Cerebellar cortex (tissue), 1 donor: ENCODE data around the gene CTSG.
"Not testable (repeated sequence)": the region's sequence is repeated elsewhere in the genome, so short reads cannot be mapped to it uniquely, and the experiment has no call there.

ENCODE experiments used
- DNase-seq: peaks from one replicate; pipeline ENCODE4 v3.0.0-alpha.2; 2015; ENCODE audit warnings: low spot score

Gene CTSG

GRCh38 chr14:24576182-24576581 lies at the start of gene CTSG:
CTSG (minus strand) TSS chr14:24576250; CDS start chr14:24576223, 27 bp downstream.
- DNase-seq = no peak

DNA sequence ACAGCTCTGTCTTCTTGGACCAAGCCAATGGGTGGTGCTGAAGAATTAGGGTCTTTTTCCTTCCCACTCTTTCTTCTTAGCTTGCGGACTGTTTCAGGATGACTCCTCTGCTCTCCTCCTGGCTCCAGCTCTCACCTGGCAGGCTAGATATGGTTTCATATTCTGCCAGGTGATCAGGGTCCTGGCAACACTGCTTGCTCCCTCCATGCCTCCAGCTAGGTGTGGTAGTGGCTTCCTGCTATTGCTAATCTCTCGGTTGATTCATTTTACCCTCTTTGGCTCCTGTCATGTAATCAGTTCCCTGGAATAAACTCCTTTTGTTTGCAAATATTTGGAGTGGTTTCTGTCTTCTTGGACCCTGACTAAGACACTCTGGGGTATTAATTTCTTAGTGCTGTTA lies 37.7 kb upstream of the CTSG start:
- no peak for DNase-seq

GRCh38 chr14:24613241-24613640 lies 37.2 kb upstream of the CTSG start:
- DNase-seq = no peak

DNA sequence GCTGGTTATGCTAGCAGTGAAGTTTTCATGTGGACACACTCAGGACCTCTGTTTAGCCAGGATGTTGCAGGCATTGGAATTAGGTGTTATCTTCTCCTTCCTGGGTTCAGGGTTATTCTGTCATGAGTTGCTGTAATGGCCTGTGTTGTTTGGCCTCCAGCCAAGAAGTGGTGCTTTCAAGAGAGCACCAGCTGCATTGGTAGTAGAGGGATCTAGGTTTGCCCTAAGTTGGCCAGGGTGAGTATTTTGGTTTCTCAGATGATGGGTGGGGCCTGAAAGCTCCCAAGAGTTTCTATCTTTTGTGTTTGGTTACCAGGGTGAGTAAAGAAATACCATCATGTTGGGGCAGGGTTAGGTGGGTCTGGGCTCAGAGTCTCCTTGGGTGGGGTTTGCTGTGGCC lies 36.1 kb upstream of the CTSG start:
- no peak for DNase-seq

- DNase-seq = no peak
These were observed 33.8 kb upstream of the CTSG start, which contains the start of gene GZMH for GRCh38 chr14:24609655-24610344. GZMH (minus strand) TSS chr14:24609685; CDS start chr14:24609613, 72 bp downstream.

GRCh38 chr14:24607635-24608514 lies 31.8 kb upstream of the CTSG start:
- DNase-seq = no peak

DNA sequence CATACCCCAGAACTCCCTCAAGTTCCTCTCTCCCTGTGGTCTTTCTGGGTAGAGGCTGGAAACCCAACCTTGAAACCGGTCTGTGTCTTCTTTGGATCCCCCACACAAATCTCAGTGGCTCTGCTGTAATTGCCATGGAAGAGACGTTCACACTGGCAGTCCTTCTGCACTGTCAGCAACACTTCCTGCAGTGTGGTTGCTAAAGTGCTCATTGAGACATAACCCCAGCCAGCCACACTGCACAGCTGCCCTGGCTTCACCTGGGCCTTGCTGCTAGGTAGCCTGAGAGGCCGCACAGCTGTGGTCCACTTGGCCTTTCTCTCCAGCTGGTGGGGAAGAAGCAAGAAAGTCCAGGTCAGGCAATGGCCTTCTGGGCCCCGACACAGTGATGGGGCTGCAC lies 31.0 kb upstream of the CTSG start:
- DNase-seq = no peak

DNA sequence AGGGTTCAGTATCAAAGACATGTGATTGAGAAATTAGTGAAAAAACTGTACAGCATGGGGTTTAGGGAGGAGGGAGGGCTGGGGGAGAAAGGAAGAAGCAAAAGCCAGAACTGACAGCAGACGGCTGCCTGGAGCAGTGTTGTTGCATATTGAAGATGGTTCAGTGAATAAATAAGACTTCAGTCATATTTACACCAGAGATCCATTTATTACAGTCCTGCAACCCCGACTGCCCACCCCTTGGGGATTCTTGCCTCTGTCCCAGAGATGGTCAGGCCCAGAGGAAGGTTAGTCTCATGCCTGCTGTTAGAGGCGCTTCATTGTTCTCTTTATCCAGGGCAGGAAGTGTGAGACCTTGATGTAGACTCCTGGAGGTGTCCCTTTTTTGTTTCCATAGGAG lies 30.2 kb upstream of the CTSG start:
- DNase-seq = no peak

- peak; percentile 10 for DNase-seq
These were observed 29.6 kb upstream of the CTSG start for GRCh38 chr14:24605435-24606190.

DNA sequence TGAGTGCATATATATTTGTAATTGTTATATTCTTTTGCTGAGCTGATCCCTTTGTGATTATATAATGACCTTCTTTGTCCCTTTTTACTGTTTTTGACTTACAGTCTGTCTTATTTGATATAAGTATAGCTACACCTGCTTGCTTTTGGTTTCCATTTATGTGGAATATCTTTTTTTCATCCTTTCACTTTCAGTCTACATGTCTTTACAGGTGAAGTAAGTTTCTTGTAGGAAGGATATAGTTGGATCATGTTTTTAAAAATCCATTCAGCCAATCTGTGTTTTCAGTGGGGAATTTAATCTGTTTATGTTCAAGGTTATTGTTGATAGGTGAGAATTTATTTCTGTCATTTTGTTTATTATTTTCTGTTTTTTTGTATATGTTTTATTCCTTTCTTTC lies 21.4 kb upstream of the CTSG start:
- DNase-seq = no peak

GRCh38 chr14:24595073-24595808 lies 19.2 kb upstream of the CTSG start:
- no peak for DNase-seq

- DNase-seq = not testable (repeated sequence)
These were observed 15.0 kb upstream of the CTSG start for GRCh38 chr14:24591004-24591403.

DNA sequence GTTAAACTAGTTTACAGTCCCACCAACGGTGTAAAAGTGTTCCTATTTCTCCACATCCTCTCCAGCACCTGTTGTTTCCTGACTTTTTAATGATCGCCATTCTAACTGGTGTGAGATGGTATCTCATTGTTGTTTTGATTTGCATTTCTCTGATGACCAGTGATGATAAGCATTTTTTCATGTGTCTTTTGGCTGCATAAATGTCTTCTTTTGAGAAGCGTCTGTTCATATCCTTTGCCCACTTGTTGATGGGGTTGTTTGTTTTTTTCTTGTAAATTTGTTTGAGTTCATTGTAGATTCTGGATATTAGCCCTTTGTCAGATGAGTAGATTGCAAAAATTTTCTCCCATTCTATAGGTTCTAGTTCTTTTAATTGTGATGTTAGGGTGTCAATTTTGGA lies 8.4 kb upstream of the CTSG start:
- DNase-seq = not testable (repeated sequence)

- DNase-seq = no peak
These were observed 2.5 kb upstream of the CTSG start for GRCh38 chr14:24578558-24578957.

- no peak for DNase-seq
These were observed 721 bp upstream of the CTSG start for GRCh38 chr14:24576771-24577170.

DNA sequence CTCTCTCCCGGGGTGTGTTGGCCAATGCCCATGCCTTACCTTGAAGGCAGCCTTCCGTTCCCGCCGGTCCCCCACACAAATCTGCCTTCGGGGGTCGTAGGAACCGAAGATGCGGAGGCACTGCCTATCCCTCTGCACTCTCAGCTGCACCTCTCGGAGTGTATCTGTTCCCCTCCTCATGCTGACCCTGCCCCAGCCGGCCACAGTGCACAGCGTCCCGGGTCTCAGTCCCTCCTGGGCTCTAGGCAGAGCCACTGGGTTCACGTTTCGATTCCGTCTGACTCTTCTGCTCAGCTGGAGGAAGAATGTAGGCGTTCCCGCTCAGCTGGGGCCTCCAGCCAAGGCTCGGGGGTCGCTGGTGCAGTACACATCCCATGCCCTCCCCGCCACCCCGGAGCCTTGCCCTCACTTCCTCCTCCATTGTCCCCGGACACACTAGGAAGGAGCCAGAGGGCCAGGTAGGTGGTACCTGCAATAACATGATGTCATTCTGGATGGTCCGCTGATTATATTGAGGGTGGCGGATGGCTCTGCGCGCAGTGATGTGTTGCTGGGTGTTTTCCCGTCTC lies 1.8 kb downstream of the CTSG start:
- DNase-seq = no peak

DNA sequence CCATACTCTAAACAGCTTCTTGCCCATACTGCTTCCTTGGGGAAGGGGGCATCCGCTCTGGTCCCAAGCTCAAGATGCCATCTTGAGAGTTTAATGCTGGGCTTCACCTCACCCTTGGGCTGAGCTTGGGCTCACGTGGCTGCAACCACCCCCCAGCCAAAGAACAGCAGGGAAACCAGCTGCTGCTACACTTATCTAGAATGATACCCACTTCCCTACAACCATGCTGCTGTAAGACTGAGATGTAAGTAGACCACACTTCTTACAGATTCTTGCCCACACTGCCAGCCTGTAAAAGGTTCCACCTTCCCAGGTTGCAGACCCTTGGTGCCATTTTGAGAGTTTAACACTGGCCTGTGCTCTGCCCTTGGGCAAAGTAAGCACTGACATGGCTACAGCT lies 9.7 kb downstream of the CTSG start:
- DNase-seq = no peak

DNA sequence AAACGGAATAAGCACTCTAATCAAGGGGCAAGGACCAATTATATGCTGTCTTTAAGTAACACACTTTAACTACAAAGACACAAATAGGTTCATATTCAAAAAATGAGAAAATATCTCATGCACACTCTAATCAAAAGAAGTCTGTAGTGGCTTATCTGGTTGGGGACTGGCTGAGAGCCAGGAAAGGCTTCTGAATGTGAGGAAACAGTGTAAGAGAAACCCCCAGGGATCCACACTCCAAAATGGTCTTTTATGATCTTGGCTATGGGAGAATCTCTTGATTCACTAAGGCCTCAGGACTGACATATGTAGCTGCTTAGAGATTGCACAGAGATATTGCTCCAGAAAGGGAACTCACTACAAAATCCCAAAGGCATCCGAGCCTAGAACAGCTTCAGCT lies 10.3 kb downstream of the CTSG start:
- no peak for DNase-seq

DNA sequence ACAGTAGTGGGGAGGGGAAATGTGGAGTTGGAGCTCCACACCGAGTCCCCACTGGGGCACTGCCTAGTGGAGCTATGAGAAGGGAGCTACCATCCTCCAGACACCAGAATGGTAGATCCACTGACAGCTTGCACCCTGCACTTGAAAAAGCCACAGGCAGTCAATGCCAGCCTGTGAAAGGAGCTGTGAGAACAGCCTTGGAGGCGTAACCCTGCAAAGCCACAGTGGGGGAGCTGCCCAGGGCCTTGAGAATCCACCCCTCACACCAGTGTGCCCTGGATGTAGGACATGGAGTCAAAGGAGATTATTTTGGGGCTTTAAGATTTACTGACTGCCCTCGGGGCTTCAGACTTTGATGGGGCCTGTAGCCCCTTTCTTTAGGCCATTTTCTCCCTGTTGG lies 12.5 kb downstream of the CTSG start:
- no peak for DNase-seq

DNA sequence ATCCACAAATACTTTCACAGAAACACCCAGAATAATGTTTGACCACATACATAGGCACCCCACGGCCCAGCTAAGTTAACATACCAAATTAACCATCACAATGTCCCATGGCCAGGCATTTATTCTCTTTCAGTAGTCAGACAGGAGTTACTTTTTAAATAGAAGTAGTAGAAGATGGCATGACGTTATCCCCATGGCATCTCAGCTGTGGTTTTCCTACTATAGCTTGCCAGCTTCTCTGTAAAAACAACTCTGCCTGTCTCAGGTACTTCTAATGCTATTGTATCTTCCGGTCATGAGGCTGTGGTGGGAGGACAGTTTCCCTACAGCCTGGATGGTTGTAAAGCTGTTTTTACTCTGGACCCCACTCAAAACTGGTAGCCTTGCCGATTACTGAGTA lies 19.3 kb downstream of the CTSG start:
- DNase-seq = no peak

DNA sequence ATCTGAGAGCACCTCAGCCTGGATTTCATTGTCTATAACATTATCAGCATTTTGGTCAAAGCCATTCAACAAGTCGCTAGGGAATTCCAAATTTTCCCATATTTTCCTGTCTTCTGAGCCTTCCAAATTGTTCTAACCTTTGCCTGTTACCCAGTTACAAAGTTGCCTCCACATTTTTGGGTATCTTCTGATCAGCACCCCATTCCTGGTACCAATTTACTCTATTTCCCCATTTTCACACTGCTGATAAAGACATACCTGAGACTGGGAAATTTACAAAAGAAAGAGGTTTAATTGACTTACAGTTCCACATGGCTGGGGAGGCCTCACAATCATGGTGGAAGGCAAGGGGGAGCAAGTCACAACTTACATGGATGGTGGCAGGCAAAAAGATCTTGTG lies 27.0 kb downstream of the CTSG start:
- not testable (repeated sequence) for DNase-seq
